ENCODE data around the gene ATP9B. TPM values are rescaled to one million over a fixed set of nuclear protein-coding genes. Genes with fewer than 3 reads are reported as not detected.

The ATP9B gene
- total RNA-seq, 1 experiment from 2014 or later = 44.4 TPM

GRCh38 chr18:79117788-79118187 is 48.6 kb downstream of the ATP9B start:
- Histone ChIP-seq H3K27me3 (ENCODE audit: control insufficient read depth, insufficient read depth, low read length) (no peaks in the 10 kb centered on the region), H3K9me3 (ENCODE audit: control insufficient read depth, insufficient read depth, low read depth, low read length) (no peaks in the 10 kb centered on the region), H3K36me3 (ENCODE audit: control insufficient read depth, insufficient read depth, low read length) (no peaks in the 10 kb centered on the region), H3K27ac (ENCODE audit: low read length) (no peak overlapping the region), H3K4me1 (ENCODE audit: control insufficient read depth, insufficient read depth, low read length) (no peaks in the 10 kb centered on the region), H3K4me3 (ENCODE audit: low read depth in 2 of 2, low read length in 2 of 2) (no peak overlapping the region)
- ChIA-PET CTCF (no interaction called here), POLR2A (no interaction called here)
- ATAC-seq (no peak), DNase-seq (ENCODE audit: low read depth, low spot score) (no peak)
- in situ Hi-C loops (cut with HindIII; ENCODE audit: low pct_unique_long_range_greater_than_20kb, low sequenced_read_pairs) (no loop called here), intact Hi-C loops (cut with micrococcal nuclease; ENCODE audit: unreplicated experiment) (no loop called here)
- no TSS peak for BruUV-seq (replicated peaks)
- TF ChIP-seq POLR2AphosphoS5 (IDR thresholded peaks at IDR 0.05; ENCODE audit: low read depth, low read length) (no peak), SIN3A (IDR thresholded peaks at IDR 0.05; ENCODE audit: borderline replicate concordance, insufficient read depth, low read depth, low read length) (no peak), TCF7L2 (IDR thresholded peaks at IDR 0.05; ENCODE audit: low read depth, low read length) (no peak), CTCF (IDR thresholded peaks at IDR 0.05) (no peak), REST (IDR thresholded peaks at IDR 0.05; ENCODE audit: insufficient read depth in 1 of 2, low read depth in 2 of 2, low read length in 1 of 2) (no peak)

GRCh38 chr18:79118797-79119196 is 49.6 kb downstream of the ATP9B start:
- BruUV-seq (replicated peaks) = no TSS peak
- no peak for ATAC-seq
- CTCF ChIA-PET = interaction anchor here (0.7 kb wide), 1 partner anchor 818 kb away, joined by 4 read pairs; no protein-coding TSS in a partner anchor
- Histone ChIP-seq H3K4me3 (ENCODE audit: low read depth in 2 of 2, low read length in 2 of 2) (no peak overlapping the region), H3K27me3 (ENCODE audit: control insufficient read depth, insufficient read depth, low read length) (no peaks in the 10 kb centered on the region), H3K36me3 (ENCODE audit: control insufficient read depth, insufficient read depth, low read length) (no peaks in the 10 kb centered on the region), H3K27ac (ENCODE audit: low read length) (no peak overlapping the region), H3K9me3 (ENCODE audit: control insufficient read depth, insufficient read depth, low read depth, low read length) (no peaks in the 10 kb centered on the region), H3K4me1 (ENCODE audit: control insufficient read depth, insufficient read depth, low read length) (no peaks in the 10 kb centered on the region)
- DNase-seq (ENCODE audit: low read depth, low spot score) = no peak
- TF ChIP-seq TCF7L2 (IDR thresholded peaks at IDR 0.05; ENCODE audit: low read depth, low read length) (no peak), REST (IDR thresholded peaks at IDR 0.05; ENCODE audit: insufficient read depth in 1 of 2, low read depth in 2 of 2, low read length in 1 of 2) (no peak), CTCF (IDR thresholded peaks at IDR 0.05) (no peak), POLR2AphosphoS5 (IDR thresholded peaks at IDR 0.05; ENCODE audit: low read depth, low read length) (no peak), SIN3A (IDR thresholded peaks at IDR 0.05; ENCODE audit: borderline replicate concordance, insufficient read depth, low read depth, low read length) (no peak)
- POLR2A ChIA-PET = no interaction called here
- intact Hi-C loops (cut with micrococcal nuclease; ENCODE audit: unreplicated experiment) = no loop called here
- in situ Hi-C loops (cut with HindIII; ENCODE audit: low pct_unique_long_range_greater_than_20kb, low sequenced_read_pairs) = no loop called here

Data from Panc1 (cell line).